GM12878 (cell line): ENCODE data around the gene PREX1. TPM values are rescaled to one million over a fixed set of nuclear protein-coding genes. Genes with fewer than 3 reads are reported as not detected.

Source experiments
- ATAC-seq: fragments of 200-7000 bp; cut with Tn5 transposase; 3 replicates; pipeline ENCODE4 v1.9.1; 2020; ENCODE audit warnings: mild to moderate bottlenecking, moderate library complexity
- BruUV-seq: library from RNA; stranded (reverse); fragments of 400-500 nt; replicated peaks from 2 replicates; lab custom pipeline; 2021; lab: Mats Ljungman, UMichigan
- CTCF ChIA-PET: fragments of 300-600 bp; sonication (Branson Sonifier 250); formaldehyde crosslinking; extraction: SDS; loops from one replicate; lab custom pipeline; 2021; ENCODE audit warnings: inconsistent platforms; lab: Yijun Ruan, JAX
- POLR2A ChIA-PET: fragments of 350-600 bp; formaldehyde crosslinking; extraction: SDS; loops from one replicate; lab custom pipeline; 2021; ENCODE audit warnings: inconsistent platforms; lab: Charles Lee
- RAD21 ChIA-PET: fragments of 300-600 bp; sonication (Branson Sonifier 250); formaldehyde crosslinking; loops from one replicate; lab custom pipeline; 2023; ENCODE audit warnings: antibody characterized with exemption; ENCODE audit not compliant: unreplicated experiment; lab: Charles Lee
- SMC1A ChIA-PET: fragments of 300-600 bp; sonication (Branson Sonifier 250); formaldehyde crosslinking; loops from one replicate; lab custom pipeline; 2023; ENCODE audit not compliant: unreplicated experiment, uncharacterized antibody; lab: Charles Lee
- DNase-seq: peaks from one replicate; pipeline ENCODE4 v3.0.0-alpha.2; 2011; ENCODE audit warnings: low read depth, low spot score
- FAIRE-seq: peaks from 3 replicates; lab custom pipeline; 2011; peaks lifted over from hg19 to GRCh38; lab: Jason Lieb, UNC
- H2AFZ ChIP-seq: 2 replicates; pipeline ENCODE4 v1.6.0; 2011; ENCODE audit warnings: low read depth, low read length, control low read depth; ENCODE audit not compliant: control insufficient read depth
- H3K27ac ChIP-seq: 2 replicates; pipeline ENCODE4 v1.5.1; 2011; ENCODE audit warnings: control low read depth; ENCODE audit not compliant: control insufficient read depth, insufficient read depth
- H3K27me3 ChIP-seq, 2 experiments: replicated peaks in 1 of 2; 2 replicates each; pipeline versions ENCODE4 v1.6.0 to v1.6.1; 2011; ENCODE audit warnings: low read length in 1 of 2; ENCODE audit not compliant: control insufficient read depth in 2 of 2, insufficient read depth in 2 of 2
- H3K36me3 ChIP-seq, 2 experiments: 2 replicates each; pipeline ENCODE4 v1.5.1; 2011; ENCODE audit warnings: low read length in 1 of 2; ENCODE audit not compliant: control insufficient read depth in 2 of 2, insufficient read depth in 2 of 2
- H3K4me1 ChIP-seq: 2 replicates; pipeline ENCODE4 v1.6.1; 2011; ENCODE audit warnings: mild to moderate bottlenecking, low read length, moderate library complexity, mixed read lengths; ENCODE audit not compliant: control insufficient read depth, insufficient read depth
- H3K4me2 ChIP-seq: 2 replicates; pipeline ENCODE4 v1.6.0; 2011; ENCODE audit warnings: control low read depth; ENCODE audit not compliant: control insufficient read depth, insufficient read depth
- H3K4me3 ChIP-seq: fragments of 200-600 bp; sonication (generic); 2 replicates; pipeline ENCODE4 v1.5.1; 2016
- H3K79me2 ChIP-seq: 2 replicates; pipeline ENCODE4 v1.6.0; 2011; ENCODE audit warnings: low read length; ENCODE audit not compliant: control insufficient read depth, insufficient read depth
- H3K9ac ChIP-seq: 2 replicates; pipeline ENCODE4 v1.8.0; 2011; ENCODE audit warnings: low read length, control low read depth, mixed read lengths; ENCODE audit not compliant: control insufficient read depth, insufficient read depth
- H3K9me3 ChIP-seq: replicated peaks from 3 replicates; pipeline ENCODE4 v1.5.1; 2011; ENCODE audit warnings: mild to moderate bottlenecking, low read length; ENCODE audit not compliant: control insufficient read depth, insufficient read depth
- H4K20me1 ChIP-seq: 2 replicates; pipeline ENCODE4 v1.6.0; 2011; ENCODE audit not compliant: control insufficient read depth, insufficient read depth
- ATF2 ChIP-seq: IDR thresholded peaks from 2 replicates; pipeline ENCODE4 v1.6.1; 2012; ENCODE audit warnings: low read length, inconsistent platforms
- ATF3 ChIP-seq: IDR thresholded peaks from 2 replicates; pipeline ENCODE4 v1.6.1; 2011; ENCODE audit warnings: low read depth, mild to moderate bottlenecking, low read length, moderate library complexity, borderline replicate concordance; ENCODE audit errors: extremely low read depth
- CEBPB ChIP-seq, 2 experiments: fragments of 150-350 bp in 1 of 2; IDR thresholded peaks; 2 replicates each; pipeline ENCODE4 v1.6.1; 2012 to 2014; ENCODE audit warnings: low read depth in 2 of 2, low read length in 2 of 2, borderline replicate concordance in 1 of 2, inconsistent platforms in 1 of 2
- CHD1 ChIP-seq: IDR thresholded peaks from 2 replicates; pipeline ENCODE4 v1.6.1; 2012; ENCODE audit warnings: low read depth, low read length, improper control_type of control experiment
- DPF2 ChIP-seq: fragments of 450-650 bp; IDR thresholded peaks from 2 replicates; pipeline ENCODE4 v1.6.1; 2017; ENCODE audit warnings: mild to moderate bottlenecking
- E2F4 ChIP-seq: IDR thresholded peaks from 2 replicates; pipeline ENCODE4 v1.6.1; 2012; ENCODE audit warnings: low read depth, low read length, improper control_type of control experiment
- NFXL1 ChIP-seq: fragments of 450-650 bp; IDR thresholded peaks from 2 replicates; pipeline ENCODE4 v1.6.1; 2017; ENCODE audit warnings: antibody characterized with exemption, mild to moderate bottlenecking, borderline replicate concordance
- NR2C1 ChIP-seq: fragments of 450-650 bp; IDR thresholded peaks from 2 replicates; pipeline ENCODE4 v1.6.1; 2017; ENCODE audit warnings: antibody characterized with exemption, mild to moderate bottlenecking, moderate library complexity
- SIN3A ChIP-seq: IDR thresholded peaks from 2 replicates; pipeline ENCODE4 v1.6.1; 2012; ENCODE audit warnings: low read depth, low read length, improper control_type of control experiment
- SMARCA5 ChIP-seq: fragments of 450-650 bp; IDR thresholded peaks from 2 replicates; pipeline ENCODE4 v1.6.1; 2017; ENCODE audit warnings: mild to moderate bottlenecking
- TBL1XR1 ChIP-seq: IDR thresholded peaks from 2 replicates; pipeline ENCODE4 v1.6.1; 2012; ENCODE audit warnings: low read depth, low read length, improper control_type of control experiment
- ZNF592 ChIP-seq: fragments of 450-650 bp; IDR thresholded peaks from 2 replicates; pipeline ENCODE4 v1.6.1; 2017; ENCODE audit warnings: mild to moderate bottlenecking, moderate library complexity
- WGBS: methylation state at CpG from one replicate; pipeline ENCODE4 v1.1.6; 2016; ENCODE audit warnings: low lambda C conversion rate; ENCODE audit not compliant: insufficient replicate concordance, insufficient coverage; ENCODE audit errors: missing lambda C conversion rate; 5-methylcytosine and 5-hydroxymethylcytosine counted together
- in situ Hi-C: fragments of 300-500 bp; cut with MboI; formaldehyde crosslinking; loops from 9 replicates; pipeline ENCODE4 v1.14.3; 2018; ENCODE audit warnings: mixed read lengths
- intact Hi-C: fragments of 100-400 bp; cut with micrococcal nuclease; formaldehyde crosslinking; loops from one replicate; pipeline ENCODE4 v1.14.2; 2022; ENCODE audit not compliant: unreplicated experiment
- polyA plus RNA-seq, 11 experiments: library from polyadenylated mRNA; depleted of rRNA in 4 of 11; unstranded in 6 of 11; stranded (reverse) in 5 of 11; fragments of >200 nt; fragmentation: Nextera tagmentation in 4 of 11; fragmentation: Illumina TruSeq in 1 of 11; extraction: Ambion mirVana in 4 of 11; extraction: Trizol in 1 of 11; gene quantifications; 1 replicate in 1 of 11; 2 replicates in 10 of 11; pipeline versions ENCODE4 v1.2.1 to v1.2.3, GENCODE V29; 2011 to 2016; ENCODE audit warnings: inconsistent platforms in 2 of 11, missing spikeins in 2 of 11, low read depth in 1 of 11
- total RNA-seq, 4 experiments: library from RNA; depleted of rRNA in 3 of 4; stranded (reverse); fragments of >200 nt in 3 of 4; fragmentation: Illumina TruSeq in 1 of 4; extraction: Trizol in 1 of 4; gene quantifications; 2 replicates each; pipeline versions ENCODE4 v1.2.1 to v1.2.3, GENCODE V29; 2013 to 2021

Gene PREX1
- total and polyA plus RNA-seq, 10 of the 15 experiments (the other 5 are each of a cell fraction or from before 2014, with no cell fraction given) = 2.6 to 114 (median 38.9) TPM

GRCh38 chr20:48822879-48823385 is 4.9 kb downstream of the PREX1 start (continued):
- TF ChIP-seq ZNF592 (no peak), E2F4 (no peak), TBL1XR1 (no peak), NR2C1 (no peak)

- ATAC-seq (no peak), FAIRE-seq (no peak), DNase-seq (no peak)
- ChIA-PET RAD21 (interaction anchor here (0.6 to 3.5 kb wide), 8 partner anchors 25 to 165 kb away, joined by 3 to 17 read pairs (median 4); no protein-coding TSS in a partner anchor), CTCF (interaction anchor here (0.9 to 1.5 kb wide), 3 partner anchors 34 to 107 kb away, joined by 3 to 5 read pairs (median 3); no protein-coding TSS in a partner anchor), POLR2A (interaction anchor here (0.7 to 1.4 kb wide), 4 partner anchors 9 to 360 kb away, joined by 3 to 5 read pairs (median 4); no protein-coding TSS in a partner anchor), SMC1A (interaction anchor here (0.9 to 2.1 kb wide), 10 partner anchors 10 to 108 kb away, joined by 3 to 11 read pairs (median 4); no protein-coding TSS in a partner anchor)
- in situ Hi-C loops (no loop called here), intact Hi-C loops (no loop called here)
- Histone ChIP-seq H2AFZ (no peak overlapping the region), H3K9me3 (no peaks in the 10 kb centered on the region), H3K36me3 (peaks cover 4% of the 10 kb centered on the region in 2 experiments; a peak in 1 of 4 replicates), H3K27me3 (no peaks in the 10 kb centered on the region), H3K4me2 (peak overlapping the region; percentile 88), H3K9ac (no peak overlapping the region), H3K27ac (peak overlapping the region; percentile 1; the same call in 1 of the 2 replicates), H3K79me2 (peaks cover 99% of the 10 kb centered on the region), H3K4me3 (peak overlapping the region; percentile 99), H3K4me1 (peaks cover 58% of the 10 kb centered on the region), H4K20me1 (no peaks in the 10 kb centered on the region)
- TSS peak; percentile 10 for BruUV-seq
- TF ChIP-seq DPF2 = no peak
- TF ChIP-seq CEBPB (IDR thresholded peaks at IDR 0.05; ENCODE audit: borderline replicate concordance in 1 of 2, low read depth in 2 of 2, low read length in 2 of 2) = no peak
- no peak for TF ChIP-seq SIN3A
- peak; percentile 87 for TF ChIP-seq SMARCA5
- TF ChIP-seq ATF3 = no peak
- TF ChIP-seq NFXL1 = 0 out of 2 replicates have a peak, but pooled peaks have one; percentile 44
- no peak for TF ChIP-seq CHD1
- TF ChIP-seq ATF2 = no peak
- WGBS = 56% methylated on average over 2 of the region's 2 CpGs
Measured at GRCh38 chr20:48822178-48822577, 5.6 kb downstream of the PREX1 start.
